HG03060 (cell line): ENCODE data around the gene CCDC34.

Source experiments
- ATAC-seq: cut with Tn5 transposase; IDR thresholded peaks from one replicate; pipeline ENCODE4 v1.9.1; 2021; ENCODE audit warnings: low read depth, moderate number of reproducible peaks; ENCODE audit not compliant: unreplicated experiment

Gene CCDC34

DNA sequence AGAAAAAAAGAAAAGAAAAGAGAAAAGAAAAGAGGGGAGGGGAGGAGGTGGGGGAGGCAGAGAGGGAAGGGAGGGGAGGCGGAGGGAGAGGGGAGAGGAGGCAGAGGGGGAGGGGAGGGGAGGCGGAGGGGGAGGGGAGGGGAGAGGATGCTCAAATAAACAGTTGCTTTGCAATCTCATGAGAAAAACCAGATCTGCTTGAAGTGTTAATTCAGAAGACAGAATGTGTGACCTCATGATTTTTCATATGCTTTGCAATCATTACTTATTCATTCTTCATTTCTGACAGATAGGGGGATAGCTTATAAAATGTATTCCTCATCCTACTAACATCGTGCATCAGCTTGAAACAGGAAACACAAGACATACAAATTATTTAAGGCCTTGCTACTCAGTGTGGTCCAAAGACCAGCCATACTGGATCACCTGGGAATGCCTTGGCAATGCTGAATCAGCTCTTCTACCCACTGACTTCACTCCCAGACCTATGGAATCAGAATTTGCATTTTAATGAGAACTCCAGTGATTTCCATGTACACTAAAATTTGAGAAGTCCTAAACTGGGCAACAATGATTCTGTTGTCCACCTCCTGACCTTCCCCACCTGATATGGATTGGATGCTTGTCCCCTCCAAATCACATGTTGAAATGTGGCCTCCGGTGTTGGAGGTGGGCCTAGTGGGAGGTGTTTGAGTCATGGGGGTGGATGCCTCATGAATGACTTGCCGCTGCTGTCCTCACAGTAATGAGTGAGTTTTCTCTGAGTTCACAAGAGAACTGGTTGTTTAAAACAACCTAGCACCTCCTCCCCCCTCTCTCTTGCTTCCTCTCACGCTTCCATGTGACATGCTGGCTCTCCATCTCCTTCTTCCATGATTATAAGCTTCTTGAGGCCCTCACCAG lies 69.2 kb downstream of the CCDC34 start:
- no peak for ATAC-seq

GRCh38 chr11:27292637-27293010 lies 70.4 kb downstream of the CCDC34 start:
- ATAC-seq = no peak

- ATAC-seq = no peak
Observed at GRCh38 chr11:27291954-27292636, 70.9 kb downstream of the CCDC34 start.

DNA sequence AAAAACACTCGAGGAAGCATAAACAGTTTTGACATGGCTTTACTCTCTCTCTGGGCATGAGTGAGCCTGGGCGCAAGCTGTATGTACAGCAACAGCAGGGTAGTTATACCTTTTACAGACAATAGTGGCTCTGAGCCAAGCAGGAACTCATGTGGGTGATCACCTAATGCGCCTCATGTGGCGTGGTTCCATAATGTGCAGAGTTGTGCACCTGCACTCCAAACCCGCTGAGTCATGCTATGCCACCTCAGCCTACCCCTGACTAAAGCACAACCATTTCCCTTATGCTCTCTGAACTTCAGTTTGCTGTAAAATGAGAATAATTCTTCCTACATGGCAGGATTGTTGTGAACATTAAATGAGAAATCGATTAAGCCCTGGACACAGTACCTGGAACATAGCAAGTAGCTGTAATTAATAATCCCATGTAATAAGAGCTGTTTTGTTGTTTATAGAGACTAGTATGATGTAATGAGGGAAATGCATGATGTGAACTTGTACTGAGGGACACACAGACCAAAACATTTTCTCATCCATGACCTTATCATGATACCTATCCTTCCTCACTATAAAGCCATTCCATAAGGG lies 71.6 kb downstream of the CCDC34 start:
- no peak for ATAC-seq

- no peak for ATAC-seq
Observed at GRCh38 chr11:27290261-27291050, 72.6 kb downstream of the CCDC34 start.
